ENCODE results near the gene MAB21L4.

The MAB21L4 gene

GRCh38 chr2:240911641-240912265 lies 15.8 kb upstream of the MAB21L4 start:
- no peak for DNase-seq

DNA sequence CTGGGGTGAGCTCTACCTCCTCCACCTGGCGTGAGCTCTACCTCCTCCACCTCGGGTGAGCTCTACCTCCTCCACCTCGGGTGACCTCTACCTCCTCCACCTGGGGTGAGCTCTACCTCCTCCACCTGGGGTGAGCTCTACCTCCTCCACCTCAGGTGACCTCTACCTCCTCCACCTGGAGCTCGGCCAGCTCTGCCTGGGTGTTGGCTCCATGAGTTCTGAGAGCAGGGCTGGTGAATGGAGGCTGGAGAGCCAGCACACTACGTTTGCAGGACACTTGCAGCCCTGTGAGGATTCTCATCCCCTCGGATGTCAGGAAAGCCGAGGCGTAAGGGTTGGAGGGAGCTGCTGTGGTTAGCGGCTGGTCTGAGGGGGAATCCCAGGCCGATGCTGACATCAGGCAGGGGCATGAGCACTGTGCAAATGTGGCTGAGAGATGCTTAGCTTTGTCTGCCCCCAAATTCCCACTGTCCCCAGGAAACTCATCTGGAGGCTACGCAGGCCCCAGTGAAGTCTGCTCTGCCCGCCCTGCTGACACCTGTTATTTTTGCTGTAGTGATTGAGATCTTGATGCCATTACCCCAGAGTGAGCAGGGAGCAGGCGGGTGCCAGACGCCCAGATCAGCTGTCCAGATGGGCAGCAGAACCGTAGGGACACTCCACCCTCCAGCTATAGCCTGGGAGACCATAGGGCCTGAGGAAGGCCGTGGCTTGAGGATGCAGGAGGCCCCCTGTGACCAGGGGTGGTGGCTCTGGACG lies 13.4 kb upstream of the MAB21L4 start:
- no peak for DNase-seq

DNA sequence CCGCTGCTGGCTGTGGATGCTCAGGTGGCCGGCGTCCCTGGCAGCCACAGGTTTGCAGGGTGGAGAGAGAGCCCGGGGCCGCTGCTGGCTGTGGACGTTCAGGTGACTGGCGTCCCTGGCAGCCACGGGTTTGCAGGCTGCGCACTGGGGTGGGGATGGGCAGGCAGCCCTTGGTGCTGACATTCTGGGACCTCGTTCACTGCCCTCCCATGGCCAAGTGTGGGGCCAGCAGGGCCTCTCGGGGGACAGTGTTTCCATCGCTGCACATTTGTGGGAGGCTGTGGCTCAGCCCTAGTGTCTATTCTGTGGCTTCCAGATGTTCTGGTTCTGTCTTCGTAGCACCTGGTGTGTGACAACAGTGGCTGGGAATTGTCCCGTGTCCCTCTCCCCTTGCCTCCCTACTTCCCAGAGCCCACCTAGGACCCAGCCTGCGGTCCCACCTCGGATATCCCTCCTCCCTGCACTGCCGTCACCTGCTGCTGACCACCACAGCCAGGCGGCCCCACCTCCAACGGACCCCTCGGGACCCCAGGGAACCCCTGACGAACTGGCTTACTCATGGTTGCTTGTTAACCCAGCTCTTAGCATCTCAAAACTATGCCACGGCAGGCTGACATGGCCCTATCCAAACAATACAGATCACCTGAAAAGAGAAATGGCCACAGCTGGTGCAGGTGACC lies 11.1 kb upstream of the MAB21L4 start:
- no peak for DNase-seq

- DNase-seq = no peak
Measured at GRCh38 chr2:240906141-240906910, 10.4 kb upstream of the MAB21L4 start, which contains the start of gene CROCC2. CROCC2 (plus strand) TSS chr2:240906336; CDS start chr2:240906514, 178 bp downstream.

DNA sequence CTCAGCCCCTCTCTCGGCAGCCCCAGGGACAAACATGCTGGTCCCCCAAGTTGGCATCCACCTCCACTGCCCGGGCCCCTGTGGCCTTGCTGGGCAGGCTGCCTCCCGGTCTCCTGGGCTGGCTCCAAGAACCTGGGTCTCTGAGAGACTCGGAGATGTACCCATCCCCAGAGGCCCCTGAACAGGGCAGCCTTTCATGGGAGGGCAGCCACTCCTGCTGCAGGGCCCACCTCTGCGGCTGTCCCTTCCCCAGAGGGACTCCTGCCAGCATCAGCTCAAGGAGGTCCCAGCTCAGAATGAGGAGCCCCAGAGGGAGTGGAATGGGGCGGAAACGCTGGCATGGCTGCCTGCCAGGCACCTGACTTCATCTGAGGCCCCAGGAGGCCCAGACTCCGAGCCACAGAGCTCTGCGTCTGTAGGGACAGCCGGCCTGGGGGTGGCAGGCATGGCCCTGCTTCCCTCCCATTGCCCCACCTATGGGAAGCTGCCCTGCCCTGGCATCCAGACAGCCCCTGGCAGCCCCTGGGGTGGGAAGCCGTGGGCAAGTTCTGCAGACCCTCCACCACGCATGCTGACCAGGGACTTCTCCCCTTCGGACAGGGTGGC lies 9.3 kb upstream of the MAB21L4 start:
- DNase-seq = no peak

- DNase-seq = no peak
Measured at GRCh38 chr2:240904216-240905175, 8.5 kb upstream of the MAB21L4 start.

DNA sequence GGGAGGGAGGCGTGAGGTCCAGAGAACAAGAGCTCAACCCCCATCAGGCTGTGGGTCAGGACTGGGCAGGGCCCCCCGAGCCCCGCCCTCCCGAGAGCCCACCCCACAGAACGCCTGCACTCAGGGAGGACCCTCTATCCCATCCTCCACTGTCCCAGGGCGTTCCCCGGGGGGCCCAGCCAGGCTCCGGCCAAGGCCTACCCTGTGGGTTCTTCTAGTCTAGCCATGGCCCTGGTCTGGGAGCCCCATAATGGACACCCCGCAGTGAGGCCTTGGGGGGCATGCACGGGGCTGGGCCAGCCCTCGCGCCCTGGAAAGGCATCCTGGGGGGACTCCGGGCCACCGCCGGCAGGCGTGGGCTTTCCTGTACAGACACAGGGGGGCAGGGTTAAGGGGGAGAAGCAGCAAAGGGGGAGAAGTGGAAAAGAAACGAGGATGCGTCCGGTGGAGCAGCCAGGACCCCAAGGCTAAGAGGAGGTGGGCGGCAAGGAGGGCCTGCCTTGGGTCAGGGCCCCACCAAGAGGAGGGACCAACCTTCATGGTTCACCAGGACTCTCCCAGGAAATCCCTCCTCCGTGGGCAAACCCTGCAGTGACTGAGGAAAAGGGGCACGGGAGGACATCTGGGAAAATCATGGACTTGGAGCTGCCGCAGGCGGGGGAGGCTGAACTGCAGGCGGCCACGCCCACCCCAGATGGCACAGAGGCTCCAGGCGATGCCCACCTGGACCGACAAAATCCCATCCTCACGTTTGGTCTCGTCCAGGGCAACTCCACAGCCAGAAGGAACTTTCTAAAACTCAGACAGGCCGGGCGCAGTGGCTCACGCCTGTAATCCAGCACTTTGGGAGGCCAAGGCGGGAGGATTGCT lies 7.5 kb upstream of the MAB21L4 start:
- DNase-seq = no peak

DNA sequence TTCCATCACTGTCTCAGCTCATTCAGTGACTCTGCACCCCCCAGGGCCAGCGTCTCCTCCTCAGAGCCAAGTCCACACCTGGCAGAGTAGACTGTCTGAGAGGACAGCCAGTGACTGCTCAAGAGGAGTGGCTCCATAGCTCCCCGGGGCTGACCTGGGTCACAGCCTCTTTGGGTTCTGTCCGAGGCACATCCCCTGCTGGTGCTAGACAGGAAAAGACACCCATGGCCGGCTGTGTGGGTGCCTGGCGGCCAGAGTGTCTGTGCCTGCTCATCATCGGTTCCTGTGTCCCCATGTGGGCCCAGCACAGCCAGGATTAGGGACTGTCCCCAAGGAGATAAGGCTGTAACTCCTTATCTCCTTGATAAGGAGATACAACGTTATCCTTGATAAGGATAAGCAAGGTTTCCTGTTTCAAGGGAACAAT lies 6.7 kb upstream of the MAB21L4 start:
- no peak for DNase-seq

GRCh38 chr2:240901986-240902614 lies 6.1 kb upstream of the MAB21L4 start:
- DNase-seq = no peak

- DNase-seq = no peak
Measured at GRCh38 chr2:240900141-240900860, 4.3 kb upstream of the MAB21L4 start.

DNA sequence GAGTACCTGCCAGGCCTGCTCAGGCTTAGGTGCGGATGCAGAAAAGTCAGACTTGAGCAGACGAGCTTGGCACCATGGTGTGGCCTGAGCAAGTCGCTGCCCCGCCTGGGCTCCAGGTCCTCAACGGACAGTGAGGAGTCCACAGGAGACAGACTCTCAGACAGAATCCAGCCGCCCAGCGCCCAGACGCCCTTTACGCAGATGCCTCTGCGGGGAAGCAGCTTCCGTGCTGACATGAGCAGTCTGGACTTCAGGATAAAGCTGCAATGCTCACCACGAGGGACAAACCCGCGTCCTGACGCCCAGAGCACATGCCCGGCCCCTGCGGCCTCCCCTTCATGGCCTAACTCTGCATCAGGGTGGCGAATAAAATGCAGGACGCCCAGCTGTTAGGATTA lies 3.5 kb upstream of the MAB21L4 start:
- DNase-seq = no peak

DNA sequence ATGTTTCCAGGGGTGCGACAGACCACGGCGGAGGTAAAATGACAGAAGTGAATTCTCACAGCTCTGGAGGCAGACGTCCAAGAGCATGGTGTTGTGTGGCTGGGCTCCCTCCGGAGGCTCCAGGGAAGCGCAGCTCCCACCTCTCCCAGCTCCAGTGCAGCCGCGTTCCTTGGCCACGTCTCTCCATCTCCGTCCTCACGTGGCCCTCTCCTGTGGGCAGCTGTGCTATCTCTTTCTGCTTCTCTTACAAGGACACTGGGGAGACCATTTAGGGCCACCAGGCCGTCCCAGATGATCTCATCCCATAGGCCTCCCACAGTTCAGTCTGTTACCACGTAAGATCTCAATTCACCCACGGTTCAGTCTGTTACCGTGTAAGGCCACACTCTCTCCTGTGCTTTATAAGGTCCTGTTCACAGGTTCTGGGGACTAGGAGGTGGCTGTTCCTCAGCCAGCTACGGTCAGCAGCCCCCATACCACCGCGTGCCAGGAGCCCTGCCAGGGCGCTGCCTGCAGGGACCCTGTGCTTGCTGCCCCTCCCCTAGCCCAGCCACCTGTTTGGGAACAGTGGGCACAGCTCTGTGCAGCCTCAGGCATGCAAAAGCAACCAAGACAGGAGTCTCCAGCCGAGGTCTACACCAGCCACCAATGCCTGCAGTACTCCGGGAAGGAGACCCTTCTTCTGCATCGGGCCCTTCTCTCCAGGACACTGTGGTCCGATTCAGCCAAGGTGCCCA lies 2.9 kb upstream of the MAB21L4 start:
- DNase-seq = no peak

GRCh38 chr2:240898108-240898730 lies 2.3 kb upstream of the MAB21L4 start:
- no peak for DNase-seq

DNA sequence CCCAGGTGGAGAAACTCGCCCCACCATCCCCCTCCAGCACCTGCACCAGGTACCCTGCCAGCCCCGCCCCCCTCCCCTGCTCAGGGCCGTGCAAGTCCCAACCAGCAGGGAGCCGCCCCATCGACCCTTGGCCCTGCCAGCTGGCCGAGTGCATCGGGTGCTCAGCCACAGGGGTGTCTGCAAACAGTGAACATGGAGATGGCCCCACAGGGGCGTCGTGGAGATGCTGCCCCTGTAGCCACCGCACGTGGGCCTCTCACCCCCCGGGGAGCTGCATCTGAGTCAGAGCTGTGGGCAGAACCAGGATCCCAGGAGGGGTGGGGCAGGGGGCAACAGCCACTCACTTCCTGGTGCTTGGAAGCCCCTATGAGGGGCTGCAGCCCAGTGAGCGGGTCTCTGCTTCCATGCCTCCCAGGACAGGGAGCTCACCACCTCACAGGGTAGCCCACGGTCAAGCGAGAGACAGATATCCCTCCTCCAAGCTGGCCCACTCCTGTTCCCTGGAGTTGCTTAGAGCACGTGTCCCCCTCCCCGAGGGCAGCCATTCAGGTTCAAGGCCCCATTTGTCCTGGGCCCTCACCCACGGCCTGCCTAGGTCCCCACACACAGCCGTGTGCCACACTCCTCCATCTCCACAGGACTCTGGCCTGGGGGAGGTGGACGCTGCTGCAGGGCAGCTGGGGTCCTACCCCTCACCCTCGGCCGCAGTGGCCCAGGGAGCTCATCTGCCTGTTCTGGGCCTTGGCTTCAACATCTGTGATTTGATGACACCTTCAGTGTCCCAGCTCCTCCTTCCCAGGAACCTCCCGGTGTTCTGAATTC lies 1.1 kb upstream of the MAB21L4 start:
- DNase-seq = no peak

- DNase-seq = no peak
Measured at GRCh38 chr2:240896394-240896793, 438 bp upstream of the MAB21L4 start.

DNA sequence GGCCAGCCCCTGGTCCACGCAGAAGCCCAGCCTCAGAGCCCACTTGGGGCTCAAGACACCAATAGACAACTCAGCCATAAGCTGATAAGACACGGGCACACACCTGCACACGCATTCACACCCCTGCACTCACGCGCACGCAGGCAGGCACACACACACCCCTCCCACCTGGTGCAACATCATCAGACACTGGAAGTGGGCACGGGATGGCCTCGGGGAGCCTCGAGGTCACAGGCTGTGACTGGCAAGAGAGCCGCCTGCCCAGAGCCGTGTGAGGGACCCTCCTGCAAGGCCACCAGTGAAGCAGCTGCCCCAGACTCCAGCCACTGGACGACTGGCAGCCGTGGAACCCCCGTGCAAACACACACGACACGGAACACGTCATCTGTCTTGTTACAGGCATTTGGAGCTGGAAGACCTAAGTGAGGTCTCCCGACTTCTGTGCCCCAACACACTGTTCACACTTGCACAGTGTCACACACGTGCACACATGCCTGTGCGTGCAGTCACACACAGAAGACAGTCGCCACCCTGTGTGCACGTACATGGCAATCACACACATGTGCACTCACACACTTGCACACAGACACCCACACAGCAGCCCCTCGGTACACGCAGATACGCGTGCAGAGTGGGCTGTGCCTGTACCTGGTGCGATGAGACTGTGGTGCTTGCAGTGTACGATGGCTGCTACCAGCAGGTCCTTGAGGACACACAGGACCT lies 959 bp downstream of the MAB21L4 start:
- DNase-seq = no peak
